Liver (tissue), 9 donors: ENCODE measurements around the gene TTC34. TPM values are rescaled to one million over a fixed set of nuclear protein-coding genes. Genes with fewer than 3 reads are reported as not detected.

ENCODE experiments used
- DNase-seq: peaks from one replicate; pipeline ENCODE4 v3.0.0-alpha.2; 2017; ENCODE audit warnings: low spot score
- H3K27ac ChIP-seq, 2 donors: one replicate each; pipeline ENCODE4 v1.7.0; 2013; ENCODE audit warnings: inconsistent platforms in 2 of 2, low read length in 2 of 2, control low read depth in 1 of 2, low read depth in 1 of 2, mild to moderate bottlenecking in 1 of 2
- H3K27me3 ChIP-seq, 4 donors: one replicate each; pipeline versions ENCODE4 v1.6.1 to v1.7.0; 2013; ENCODE audit warnings: low read length in 3 of 4, inconsistent platforms in 1 of 4, mild to moderate bottlenecking in 1 of 4, moderate library complexity in 1 of 4; ENCODE audit not compliant: control insufficient read depth in 4 of 4, insufficient read depth in 4 of 4
- H3K36me3 ChIP-seq, 4 donors: one replicate each; pipeline versions ENCODE4 v1.6.1 to v1.7.0; 2013; ENCODE audit warnings: low read length in 3 of 4, mild to moderate bottlenecking in 3 of 4, low read depth in 1 of 4, moderate library complexity in 1 of 4; ENCODE audit not compliant: control insufficient read depth in 4 of 4, insufficient read depth in 3 of 4
- H3K4me1 ChIP-seq, 4 donors: one replicate each; pipeline versions ENCODE4 v1.6.1 to v1.7.0; 2013; ENCODE audit warnings: low read length in 3 of 4, mild to moderate bottlenecking in 3 of 4, moderate library complexity in 1 of 4; ENCODE audit not compliant: control insufficient read depth in 4 of 4, insufficient read depth in 4 of 4
- H3K4me3 ChIP-seq, 3 donors: one replicate each; pipeline versions ENCODE4 v1.6.1 to v1.7.0; 2013; ENCODE audit warnings: low read length in 3 of 3, control low read depth in 1 of 3, low read depth in 1 of 3, mild to moderate bottlenecking in 1 of 3
- H3K9ac ChIP-seq, 2 donors: one replicate each; pipeline ENCODE4 v1.7.0; 2013; ENCODE audit warnings: low read length in 2 of 2, mild to moderate bottlenecking in 2 of 2, moderate library complexity in 2 of 2, control low read depth in 1 of 2, low read depth in 1 of 2
- H3K9me3 ChIP-seq, 4 donors: one replicate each; pipeline versions ENCODE4 v1.6.1 to v1.7.0; 2013; ENCODE audit warnings: low read length in 3 of 4; ENCODE audit not compliant: control insufficient read depth in 4 of 4
- FOXA1 ChIP-seq: IDR thresholded peaks from 2 replicates; pipeline ENCODE4 v1.6.1; 2016; ENCODE audit warnings: antibody characterized with exemption
- FOXA2 ChIP-seq: IDR thresholded peaks from 2 replicates; pipeline ENCODE4 v1.6.1; 2016; ENCODE audit warnings: antibody characterized with exemption
- GABPA ChIP-seq, 2 donors: IDR thresholded peaks in 1 of 2; conservative IDR thresholded peaks in 1 of 2; 2 replicates each; pipeline ENCODE4 v1.6.1; 2016; ENCODE audit warnings: antibody characterized with exemption in 2 of 2, mild to moderate bottlenecking in 1 of 2, moderate library complexity in 1 of 2
- HNF4A ChIP-seq, 2 donors: conservative IDR thresholded peaks; 2 replicates each; pipeline ENCODE4 v1.6.1; 2016; ENCODE audit warnings: antibody characterized with exemption in 2 of 2, mild to moderate bottlenecking in 2 of 2
- HNF4G ChIP-seq: IDR thresholded peaks from 2 replicates; pipeline ENCODE4 v1.6.1; 2016; ENCODE audit warnings: antibody characterized with exemption
- JUND ChIP-seq, 2 donors: IDR thresholded peaks; 2 replicates each; pipeline ENCODE4 v1.6.1; 2016; ENCODE audit warnings: antibody characterized with exemption in 2 of 2
- NR2F2 ChIP-seq: IDR thresholded peaks from 2 replicates; pipeline ENCODE4 v1.6.1; 2016; ENCODE audit warnings: antibody characterized with exemption
- RAD21 ChIP-seq, 2 donors: IDR thresholded peaks; 2 replicates each; pipeline ENCODE4 v1.6.1; 2016; ENCODE audit warnings: antibody characterized with exemption in 2 of 2, mild to moderate bottlenecking in 2 of 2
- RXRA ChIP-seq, 2 donors: IDR thresholded peaks; 2 replicates each; pipeline ENCODE4 v1.6.1; 2017 to 2018; ENCODE audit warnings: antibody characterized with exemption in 2 of 2, mild to moderate bottlenecking in 1 of 2
- SP1 ChIP-seq: IDR thresholded peaks from 2 replicates; pipeline ENCODE4 v1.6.1; 2018; ENCODE audit warnings: antibody characterized with exemption, mild to moderate bottlenecking
- TAF1 ChIP-seq: conservative IDR thresholded peaks from 2 replicates; pipeline ENCODE4 v1.6.1; 2016; ENCODE audit warnings: antibody characterized with exemption, mild to moderate bottlenecking
- YY1 ChIP-seq: IDR thresholded peaks from 2 replicates; pipeline ENCODE4 v1.6.1; 2016; ENCODE audit warnings: antibody characterized with exemption, mild to moderate bottlenecking
- WGBS: extraction: QIAGEN DNeasy Blood & Tissue Kit; methylation state at CpG from one replicate; pipeline ENCODE4 v1.1.7; 2013; 5-methylcytosine and 5-hydroxymethylcytosine counted together
- polyA plus RNA-seq, 2 donors: library from polyadenylated mRNA; stranded (reverse) in 1 of 2; unstranded in 1 of 2; fragments of 200-250 nt in 1 of 2; fragments of >200 nt in 1 of 2; fragmentation: Nextera tagmentation in 1 of 2; extraction: Ambion mirVana in 1 of 2; gene quantifications; one replicate each; pipeline versions ENCODE4 v1.2.1 to v1.2.3, GENCODE V29; 2013 to 2015
- total RNA-seq, 2 donors: library from RNA; depleted of rRNA; stranded (reverse); fragments of >200 nt; gene quantifications; one replicate each; pipeline ENCODE4 v1.2.3, GENCODE V29; 2014
- TF ChIP-seq, protein P1 (sequence below): IDR thresholded peaks from 2 replicates; pipeline ENCODE4 v1.6.1; 2016; ENCODE audit warnings: antibody characterized with exemption
- TF ChIP-seq, protein P2 (sequence below): fragments of 150-350 bp; IDR thresholded peaks from 2 replicates; pipeline ENCODE4 v1.5.1; 2017; ENCODE audit warnings: improper control_type of control experiment, low read depth, low read length; ENCODE audit not compliant: missing input control
- TF ChIP-seq, protein P3 (sequence below): IDR thresholded peaks from 2 replicates; pipeline ENCODE4 v1.6.1; 2016; ENCODE audit warnings: antibody characterized with exemption
- TF ChIP-seq, protein P4 (sequence below): IDR thresholded peaks from 2 replicates; pipeline ENCODE4 v1.6.1; 2016; ENCODE audit warnings: antibody characterized with exemption, mild to moderate bottlenecking
- TF ChIP-seq, protein P5 (sequence below): IDR thresholded peaks from 2 replicates; pipeline ENCODE4 v1.6.1; 2016; ENCODE audit warnings: antibody characterized with exemption
- donor health status: healthy.
- donor health status: healthy.
- donor health status: healthy.
- donor health status: healthy.
- donor health status: healthy.

TTC34 gene
- total and polyA plus RNA-seq, 4 donors: 0.01 to 0.25 (median 0.08) TPM; not detected in 1

DNA sequence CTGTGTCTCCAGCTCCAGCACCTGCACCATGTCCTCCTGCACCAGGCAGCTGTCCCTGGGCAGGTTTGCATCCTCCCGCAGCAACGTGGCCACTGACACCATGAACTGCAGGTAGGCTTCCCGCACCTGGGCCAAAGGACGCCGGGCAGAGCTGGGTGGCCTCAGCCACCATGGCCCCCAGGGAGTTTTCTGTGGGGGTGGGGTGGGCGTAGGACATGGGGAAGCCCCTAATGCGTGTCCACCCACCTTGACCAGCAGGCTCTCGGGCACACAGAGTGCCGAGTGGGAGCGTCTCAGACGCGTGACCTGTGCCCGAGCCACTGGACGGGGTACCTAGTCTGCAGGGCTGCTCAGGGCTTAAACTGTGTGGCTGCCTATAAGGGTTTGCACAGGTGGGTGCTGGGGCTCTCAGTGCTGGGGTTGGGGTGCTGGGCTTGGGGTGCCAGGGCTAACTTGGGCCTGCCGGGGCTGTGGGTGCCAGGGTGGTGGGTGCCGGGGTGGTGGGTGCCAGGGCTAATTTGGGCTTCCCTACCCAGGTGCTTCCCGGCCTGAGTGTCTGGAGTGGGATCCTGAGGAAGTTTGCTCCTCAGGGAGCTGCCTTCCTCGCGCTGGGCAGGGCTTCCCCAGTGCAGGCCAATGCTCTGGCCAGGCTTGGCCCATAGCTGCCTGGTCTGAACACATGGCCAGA lies 197.2 kb downstream of the TTC34 start:
- WGBS: 84% methylated on average over 19 of the region's 19 CpGs
- H3K9ac ChIP-seq: no peak overlapping the region
- no peaks in the 10 kb centered on the region for H3K4me1 ChIP-seq
- no peak overlapping the region for H3K4me3 ChIP-seq
- H3K9me3 ChIP-seq: no peaks in the 10 kb centered on the region
- no peak for TF ChIP-seq JUND (IDR thresholded peaks at IDR 0.05)
- no peak for TF ChIP-seq TAF1
- no peak for TF ChIP-seq FOXA1
- TF ChIP-seq GABPA (IDR thresholded peaks at IDR 0.05 in 1 of 2, conservative IDR thresholded peaks at IDR 0.05 in 1 of 2): no peak
- no peak for TF ChIP-seq NR2F2
- TF ChIP-seq, protein P1, sequence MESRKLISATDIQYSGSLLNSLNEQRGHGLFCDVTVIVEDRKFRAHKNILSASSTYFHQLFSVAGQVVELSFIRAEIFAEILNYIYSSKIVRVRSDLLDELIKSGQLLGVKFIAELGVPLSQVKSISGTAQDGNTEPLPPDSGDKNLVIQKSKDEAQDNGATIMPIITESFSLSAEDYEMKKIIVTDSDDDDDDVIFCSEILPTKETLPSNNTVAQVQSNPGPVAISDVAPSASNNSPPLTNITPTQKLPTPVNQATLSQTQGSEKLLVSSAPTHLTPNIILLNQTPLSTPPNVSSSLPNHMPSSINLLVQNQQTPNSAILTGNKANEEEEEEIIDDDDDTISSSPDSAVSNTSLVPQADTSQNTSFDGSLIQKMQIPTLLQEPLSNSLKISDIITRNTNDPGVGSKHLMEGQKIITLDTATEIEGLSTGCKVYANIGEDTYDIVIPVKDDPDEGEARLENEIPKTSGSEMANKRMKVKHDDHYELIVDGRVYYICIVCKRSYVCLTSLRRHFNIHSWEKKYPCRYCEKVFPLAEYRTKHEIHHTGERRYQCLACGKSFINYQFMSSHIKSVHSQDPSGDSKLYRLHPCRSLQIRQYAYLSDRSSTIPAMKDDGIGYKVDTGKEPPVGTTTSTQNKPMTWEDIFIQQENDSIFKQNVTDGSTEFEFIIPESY: no peak
- TF ChIP-seq, protein P2, sequence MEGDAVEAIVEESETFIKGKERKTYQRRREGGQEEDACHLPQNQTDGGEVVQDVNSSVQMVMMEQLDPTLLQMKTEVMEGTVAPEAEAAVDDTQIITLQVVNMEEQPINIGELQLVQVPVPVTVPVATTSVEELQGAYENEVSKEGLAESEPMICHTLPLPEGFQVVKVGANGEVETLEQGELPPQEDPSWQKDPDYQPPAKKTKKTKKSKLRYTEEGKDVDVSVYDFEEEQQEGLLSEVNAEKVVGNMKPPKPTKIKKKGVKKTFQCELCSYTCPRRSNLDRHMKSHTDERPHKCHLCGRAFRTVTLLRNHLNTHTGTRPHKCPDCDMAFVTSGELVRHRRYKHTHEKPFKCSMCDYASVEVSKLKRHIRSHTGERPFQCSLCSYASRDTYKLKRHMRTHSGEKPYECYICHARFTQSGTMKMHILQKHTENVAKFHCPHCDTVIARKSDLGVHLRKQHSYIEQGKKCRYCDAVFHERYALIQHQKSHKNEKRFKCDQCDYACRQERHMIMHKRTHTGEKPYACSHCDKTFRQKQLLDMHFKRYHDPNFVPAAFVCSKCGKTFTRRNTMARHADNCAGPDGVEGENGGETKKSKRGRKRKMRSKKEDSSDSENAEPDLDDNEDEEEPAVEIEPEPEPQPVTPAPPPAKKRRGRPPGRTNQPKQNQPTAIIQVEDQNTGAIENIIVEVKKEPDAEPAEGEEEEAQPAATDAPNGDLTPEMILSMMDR: no peak
- TF ChIP-seq, protein P3, sequence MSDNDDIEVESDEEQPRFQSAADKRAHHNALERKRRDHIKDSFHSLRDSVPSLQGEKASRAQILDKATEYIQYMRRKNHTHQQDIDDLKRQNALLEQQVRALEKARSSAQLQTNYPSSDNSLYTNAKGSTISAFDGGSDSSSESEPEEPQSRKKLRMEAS: no peak
- no peak for TF ChIP-seq RXRA (IDR thresholded peaks at IDR 0.05)
- TF ChIP-seq SP1: no peak
- H3K36me3 ChIP-seq: no peaks in the 10 kb centered on the region
- no peak for DNase-seq
- H3K27ac ChIP-seq: no peak overlapping the region
- no peaks in the 10 kb centered on the region for H3K27me3 ChIP-seq

DNA sequence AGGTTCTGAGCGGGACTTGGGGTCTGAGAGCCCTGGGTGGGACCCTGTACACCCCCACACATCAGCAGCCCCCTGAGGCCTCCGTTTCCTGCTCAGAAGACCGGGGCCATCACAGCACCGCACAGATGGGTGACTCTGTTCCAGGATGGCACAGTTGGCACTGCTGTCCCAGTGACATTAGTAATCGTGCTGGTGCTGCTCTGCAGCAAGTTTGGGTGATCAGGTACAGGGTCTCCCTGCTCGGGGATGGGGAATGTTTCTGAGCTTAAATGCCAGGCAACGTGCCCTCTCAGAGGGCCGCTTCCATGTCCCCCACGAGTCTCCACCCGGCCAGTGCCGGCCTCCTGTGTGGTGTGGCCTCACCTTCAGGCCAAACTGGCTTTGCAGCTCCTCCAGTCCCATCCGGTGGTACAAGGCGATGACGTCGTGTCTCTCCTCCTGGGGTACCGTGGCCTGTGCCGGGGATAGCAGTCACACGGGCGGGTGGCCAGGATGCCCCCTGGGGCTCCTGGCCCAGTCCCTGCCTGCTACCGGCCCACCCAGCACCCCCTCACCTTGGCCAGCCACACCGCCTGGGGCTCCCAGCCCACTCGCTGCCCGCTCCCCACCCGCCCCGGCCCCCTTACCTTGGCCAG lies 197.9 kb downstream of the TTC34 start:
- WGBS: 86% methylated on average over 25 of the region's 25 CpGs
- H3K4me1 ChIP-seq: no peaks in the 10 kb centered on the region
- H3K4me3 ChIP-seq: no peak overlapping the region
- H3K27me3 ChIP-seq: no peaks in the 10 kb centered on the region
- no peak overlapping the region for H3K27ac ChIP-seq
- TF ChIP-seq HNF4A (conservative IDR thresholded peaks at IDR 0.05): no peak
- no peak for TF ChIP-seq TAF1
- TF ChIP-seq, protein P3: no peak
- no peak for TF ChIP-seq NR2F2
- TF ChIP-seq, protein P4, sequence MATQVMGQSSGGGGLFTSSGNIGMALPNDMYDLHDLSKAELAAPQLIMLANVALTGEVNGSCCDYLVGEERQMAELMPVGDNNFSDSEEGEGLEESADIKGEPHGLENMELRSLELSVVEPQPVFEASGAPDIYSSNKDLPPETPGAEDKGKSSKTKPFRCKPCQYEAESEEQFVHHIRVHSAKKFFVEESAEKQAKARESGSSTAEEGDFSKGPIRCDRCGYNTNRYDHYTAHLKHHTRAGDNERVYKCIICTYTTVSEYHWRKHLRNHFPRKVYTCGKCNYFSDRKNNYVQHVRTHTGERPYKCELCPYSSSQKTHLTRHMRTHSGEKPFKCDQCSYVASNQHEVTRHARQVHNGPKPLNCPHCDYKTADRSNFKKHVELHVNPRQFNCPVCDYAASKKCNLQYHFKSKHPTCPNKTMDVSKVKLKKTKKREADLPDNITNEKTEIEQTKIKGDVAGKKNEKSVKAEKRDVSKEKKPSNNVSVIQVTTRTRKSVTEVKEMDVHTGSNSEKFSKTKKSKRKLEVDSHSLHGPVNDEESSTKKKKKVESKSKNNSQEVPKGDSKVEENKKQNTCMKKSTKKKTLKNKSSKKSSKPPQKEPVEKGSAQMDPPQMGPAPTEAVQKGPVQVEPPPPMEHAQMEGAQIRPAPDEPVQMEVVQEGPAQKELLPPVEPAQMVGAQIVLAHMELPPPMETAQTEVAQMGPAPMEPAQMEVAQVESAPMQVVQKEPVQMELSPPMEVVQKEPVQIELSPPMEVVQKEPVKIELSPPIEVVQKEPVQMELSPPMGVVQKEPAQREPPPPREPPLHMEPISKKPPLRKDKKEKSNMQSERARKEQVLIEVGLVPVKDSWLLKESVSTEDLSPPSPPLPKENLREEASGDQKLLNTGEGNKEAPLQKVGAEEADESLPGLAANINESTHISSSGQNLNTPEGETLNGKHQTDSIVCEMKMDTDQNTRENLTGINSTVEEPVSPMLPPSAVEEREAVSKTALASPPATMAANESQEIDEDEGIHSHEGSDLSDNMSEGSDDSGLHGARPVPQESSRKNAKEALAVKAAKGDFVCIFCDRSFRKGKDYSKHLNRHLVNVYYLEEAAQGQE: no peak
- no peak for TF ChIP-seq FOXA1
- TF ChIP-seq, protein P2: no peak
- TF ChIP-seq RXRA (IDR thresholded peaks at IDR 0.05): no peak
- no peak for TF ChIP-seq YY1
- no peak for TF ChIP-seq SP1
- TF ChIP-seq, protein P1: no peak
- no peak for TF ChIP-seq GABPA (IDR thresholded peaks at IDR 0.05 in 1 of 2, conservative IDR thresholded peaks at IDR 0.05 in 1 of 2)
- no peak for TF ChIP-seq RAD21 (IDR thresholded peaks at IDR 0.05)
- no peak for TF ChIP-seq JUND (IDR thresholded peaks at IDR 0.05)
- no peak for TF ChIP-seq FOXA2
- TF ChIP-seq, protein P5, sequence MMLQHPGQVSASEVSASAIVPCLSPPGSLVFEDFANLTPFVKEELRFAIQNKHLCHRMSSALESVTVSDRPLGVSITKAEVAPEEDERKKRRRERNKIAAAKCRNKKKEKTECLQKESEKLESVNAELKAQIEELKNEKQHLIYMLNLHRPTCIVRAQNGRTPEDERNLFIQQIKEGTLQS: no peak
- no peak for TF ChIP-seq HNF4G
- DNase-seq: no peak
- no peaks in the 10 kb centered on the region for H3K9me3 ChIP-seq
- H3K9ac ChIP-seq: no peak overlapping the region
- H3K36me3 ChIP-seq: no peaks in the 10 kb centered on the region
